Calu3 (cell line): ENCODE measurements around the gene BEST1. TPM values are rescaled to one million over a fixed set of nuclear protein-coding genes. Genes with fewer than 3 reads are reported as not detected.

Source experiments
- BruUV-seq: library from RNA; stranded (reverse); fragments of 400-500 nt; replicated peaks from 2 replicates; lab custom pipeline; 2021; lab: Mats Ljungman, UMichigan
- CTCF ChIA-PET: fragments of 300-600 bp; sonication (Branson Sonifier 250); formaldehyde crosslinking; loops from one replicate; lab custom pipeline; 2022; ENCODE audit warnings: antibody characterized with exemption; lab: Charles Lee
- DNase-seq: peaks from one replicate; pipeline ENCODE4 v3.0.0; 2022
- H3K27ac Mint-ChIP-seq: one replicate; pipeline ENCODE4 v1.8.0; 2022; ENCODE audit warnings: mixed read lengths; ENCODE audit not compliant: unreplicated experiment
- H3K27me3 Mint-ChIP-seq: one replicate; pipeline ENCODE4 v1.8.0; 2022; ENCODE audit warnings: mixed read lengths; ENCODE audit not compliant: unreplicated experiment
- H3K36me3 Mint-ChIP-seq: one replicate; pipeline ENCODE4 v1.8.0; 2022; ENCODE audit warnings: mild to moderate bottlenecking, moderate library complexity, mixed read lengths; ENCODE audit not compliant: insufficient read depth, unreplicated experiment
- H3K4me1 Mint-ChIP-seq: one replicate; pipeline ENCODE4 v1.8.0; 2022; ENCODE audit warnings: mild to moderate bottlenecking, low read depth, mixed read lengths; ENCODE audit not compliant: unreplicated experiment
- H3K4me3 Mint-ChIP-seq: one replicate; pipeline ENCODE4 v1.8.0; 2022; ENCODE audit warnings: mild to moderate bottlenecking, low read depth, moderate library complexity, mixed read lengths; ENCODE audit not compliant: unreplicated experiment
- H3K9me3 Mint-ChIP-seq: one replicate; pipeline ENCODE4 v1.8.0; 2022; ENCODE audit warnings: low read depth, mixed read lengths; ENCODE audit not compliant: unreplicated experiment
- intact Hi-C: fragments of 100-400 bp; cut with micrococcal nuclease; formaldehyde crosslinking; loops from one replicate; pipeline ENCODE4 v1.10.0; 2022; ENCODE audit not compliant: unreplicated experiment
- total RNA-seq: library from RNA; stranded (reverse); gene quantifications from 2 replicates; pipeline ENCODE4 v1.2.3, GENCODE V29; 2022
- TF ChIP-seq, protein P1 (sequence below): fragments of 200-600 bp; IDR thresholded peaks from one replicate; pipeline ENCODE4 v1.8.0; 2022; ENCODE audit warnings: antibody characterized with exemption; ENCODE audit not compliant: unreplicated experiment

The BEST1 gene
- total RNA-seq, 1 experiment from 2014 or later, result 1.1 TPM

- no peak for DNase-seq
- TF ChIP-seq, protein P1, sequence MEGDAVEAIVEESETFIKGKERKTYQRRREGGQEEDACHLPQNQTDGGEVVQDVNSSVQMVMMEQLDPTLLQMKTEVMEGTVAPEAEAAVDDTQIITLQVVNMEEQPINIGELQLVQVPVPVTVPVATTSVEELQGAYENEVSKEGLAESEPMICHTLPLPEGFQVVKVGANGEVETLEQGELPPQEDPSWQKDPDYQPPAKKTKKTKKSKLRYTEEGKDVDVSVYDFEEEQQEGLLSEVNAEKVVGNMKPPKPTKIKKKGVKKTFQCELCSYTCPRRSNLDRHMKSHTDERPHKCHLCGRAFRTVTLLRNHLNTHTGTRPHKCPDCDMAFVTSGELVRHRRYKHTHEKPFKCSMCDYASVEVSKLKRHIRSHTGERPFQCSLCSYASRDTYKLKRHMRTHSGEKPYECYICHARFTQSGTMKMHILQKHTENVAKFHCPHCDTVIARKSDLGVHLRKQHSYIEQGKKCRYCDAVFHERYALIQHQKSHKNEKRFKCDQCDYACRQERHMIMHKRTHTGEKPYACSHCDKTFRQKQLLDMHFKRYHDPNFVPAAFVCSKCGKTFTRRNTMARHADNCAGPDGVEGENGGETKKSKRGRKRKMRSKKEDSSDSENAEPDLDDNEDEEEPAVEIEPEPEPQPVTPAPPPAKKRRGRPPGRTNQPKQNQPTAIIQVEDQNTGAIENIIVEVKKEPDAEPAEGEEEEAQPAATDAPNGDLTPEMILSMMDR, result no peak
- no peaks in the 10 kb centered on the region for H3K9me3 Mint-ChIP-seq
- no TSS peak for BruUV-seq
- H3K4me1 Mint-ChIP-seq, result peaks cover 66% of the 10 kb centered on the region
- intact Hi-C loops, result no loop called here
- H3K27me3 Mint-ChIP-seq, result no peaks in the 10 kb centered on the region
- peaks cover 32% of the 10 kb centered on the region for H3K36me3 Mint-ChIP-seq
- H3K27ac Mint-ChIP-seq, result peak overlapping the region; percentile 79
- CTCF ChIA-PET, result no interaction called here
- no peak overlapping the region for H3K4me3 Mint-ChIP-seq
Measured at GRCh38 chr11:61975638-61976419, 25.7 kb downstream of the BEST1 start.

GRCh38 chr11:61976420-61976800 lies 26.3 kb downstream of the BEST1 start:
- no peak overlapping the region for H3K4me3 Mint-ChIP-seq
- peaks cover 26% of the 10 kb centered on the region for H3K36me3 Mint-ChIP-seq
- H3K27ac Mint-ChIP-seq, result no peak overlapping the region
- no peaks in the 10 kb centered on the region for H3K27me3 Mint-ChIP-seq
- H3K9me3 Mint-ChIP-seq, result no peaks in the 10 kb centered on the region
- CTCF ChIA-PET, result interaction anchor here (1.1 kb wide), 1 partner anchor 10 kb away, joined by 3 read pairs; no protein-coding TSS in a partner anchor
- TF ChIP-seq, protein P1, result no peak
- DNase-seq, result no peak
- peaks cover 61% of the 10 kb centered on the region for H3K4me1 Mint-ChIP-seq
- intact Hi-C loops, result no loop called here
- BruUV-seq, result no TSS peak

- intact Hi-C loops, result no loop called here
- Mint-ChIP-seq H3K4me1 (peaks cover 55% of the 10 kb centered on the region), H3K27me3 (no peaks in the 10 kb centered on the region), H3K36me3 (peaks cover 21% of the 10 kb centered on the region), H3K27ac (no peak overlapping the region), H3K4me3 (no peak overlapping the region), H3K9me3 (no peaks in the 10 kb centered on the region)
- TF ChIP-seq, protein P1, result no peak
- BruUV-seq, result no TSS peak
- CTCF ChIA-PET, result interaction anchor here (1.1 kb wide), 1 partner anchor 9 kb away, joined by 3 read pairs; no protein-coding TSS in a partner anchor
- no peak for DNase-seq
Measured at GRCh38 chr11:61976813-61977475, 26.8 kb downstream of the BEST1 start.

GRCh38 chr11:61978703-61979661 lies 28.8 kb downstream of the BEST1 start:
- BruUV-seq, result no TSS peak
- H3K4me1 Mint-ChIP-seq, result peaks cover 35% of the 10 kb centered on the region
- no peaks in the 10 kb centered on the region for H3K9me3 Mint-ChIP-seq
- TF ChIP-seq, protein P1, result no peak
- H3K4me3 Mint-ChIP-seq, result no peak overlapping the region
- no peak overlapping the region for H3K27ac Mint-ChIP-seq
- no peaks in the 10 kb centered on the region for H3K27me3 Mint-ChIP-seq
- CTCF ChIA-PET, result no interaction called here
- no peak for DNase-seq
- intact Hi-C loops, result no loop called here
- H3K36me3 Mint-ChIP-seq, result peaks cover 11% of the 10 kb centered on the region
